ENCODE measurements around the gene LPGAT1.

LPGAT1 gene

GRCh38 chr1:211828584-211829342, 1.8 kb downstream of the LPGAT1 start:
- no peak for DNase-seq

- no peak for DNase-seq
These were observed 3.5 kb downstream of the LPGAT1 start for GRCh38 chr1:211827051-211827450.

- DNase-seq = no peak
These were observed 4.6 kb downstream of the LPGAT1 start for GRCh38 chr1:211825980-211826379.

- DNase-seq = peak; percentile 74
These were observed 7.7 kb downstream of the LPGAT1 start for GRCh38 chr1:211822677-211823407.

- peak; percentile 18 for DNase-seq
These were observed 14.0 kb downstream of the LPGAT1 start for GRCh38 chr1:211816586-211816985.

GRCh38 chr1:211814313-211814712, 16.2 kb downstream of the LPGAT1 start:
- DNase-seq = no peak

GRCh38 chr1:211813590-211813989, 17.0 kb downstream of the LPGAT1 start:
- no peak for DNase-seq

- DNase-seq = no peak
These were observed 18.0 kb downstream of the LPGAT1 start for GRCh38 chr1:211812584-211812983.

GRCh38 chr1:211811848-211812247, 18.7 kb downstream of the LPGAT1 start:
- DNase-seq = no peak

- DNase-seq = no peak
These were observed 19.4 kb downstream of the LPGAT1 start for GRCh38 chr1:211811126-211811525.

- no peak for DNase-seq
These were observed 22.1 kb downstream of the LPGAT1 start for GRCh38 chr1:211808475-211808874.

GRCh38 chr1:211804915-211805314, 25.6 kb downstream of the LPGAT1 start:
- DNase-seq = no peak

GRCh38 chr1:211800925-211801607, 29.5 kb downstream of the LPGAT1 start:
- DNase-seq = no peak

GRCh38 chr1:211797994-211798393, 32.6 kb downstream of the LPGAT1 start:
- no peak for DNase-seq

GRCh38 chr1:211791979-211792378, 38.6 kb downstream of the LPGAT1 start:
- DNase-seq = no peak

- no peak for DNase-seq
These were observed 40.7 kb downstream of the LPGAT1 start for GRCh38 chr1:211789641-211790464.

GRCh38 chr1:211788626-211789025, 41.9 kb downstream of the LPGAT1 start:
- DNase-seq = no peak

GRCh38 chr1:211783897-211784296, 46.7 kb downstream of the LPGAT1 start:
- DNase-seq = no peak

- DNase-seq = no peak
These were observed 47.3 kb downstream of the LPGAT1 start for GRCh38 chr1:211783266-211783665.

- no peak for DNase-seq
These were observed 49.3 kb downstream of the LPGAT1 start for GRCh38 chr1:211781260-211781659.

- no peak for DNase-seq
These were observed 55.4 kb downstream of the LPGAT1 start for GRCh38 chr1:211775170-211775569.

GRCh38 chr1:211764701-211765100, 65.9 kb downstream of the LPGAT1 start:
- DNase-seq = no peak

- no peak for DNase-seq
These were observed 68.4 kb downstream of the LPGAT1 start for GRCh38 chr1:211762206-211762605.
